ENCODE data around the gene RAD51D. TPM values are rescaled to one million over a fixed set of nuclear protein-coding genes. Genes with fewer than 3 reads are reported as not detected.
"Not testable (repeated sequence)": the region's sequence is repeated elsewhere in the genome, so short reads cannot be mapped to it uniquely, and the experiment has no call there.

Gene RAD51D
- total and polyA plus RNA-seq, 8 donors, result 13.6 to 20.8 (median 16.4) TPM

GRCh38 chr17:35121315-35121714, 1.7 kb upstream of the RAD51D start, which contains the start of gene FNDC8:
Gene FNDC8, plus strand, starts transcription at chr17:35121615. Its CDS starts 79 bp downstream, at chr17:35121694.
- no peak for DNase-seq
- no peak for ATAC-seq
- H3K4me1 ChIP-seq, result peaks cover 15 to 24% of the 10 kb centered on the region in 2 donors
- no peaks in the 10 kb centered on the region for H3K9me3 ChIP-seq
- TF ChIP-seq, protein P1, sequence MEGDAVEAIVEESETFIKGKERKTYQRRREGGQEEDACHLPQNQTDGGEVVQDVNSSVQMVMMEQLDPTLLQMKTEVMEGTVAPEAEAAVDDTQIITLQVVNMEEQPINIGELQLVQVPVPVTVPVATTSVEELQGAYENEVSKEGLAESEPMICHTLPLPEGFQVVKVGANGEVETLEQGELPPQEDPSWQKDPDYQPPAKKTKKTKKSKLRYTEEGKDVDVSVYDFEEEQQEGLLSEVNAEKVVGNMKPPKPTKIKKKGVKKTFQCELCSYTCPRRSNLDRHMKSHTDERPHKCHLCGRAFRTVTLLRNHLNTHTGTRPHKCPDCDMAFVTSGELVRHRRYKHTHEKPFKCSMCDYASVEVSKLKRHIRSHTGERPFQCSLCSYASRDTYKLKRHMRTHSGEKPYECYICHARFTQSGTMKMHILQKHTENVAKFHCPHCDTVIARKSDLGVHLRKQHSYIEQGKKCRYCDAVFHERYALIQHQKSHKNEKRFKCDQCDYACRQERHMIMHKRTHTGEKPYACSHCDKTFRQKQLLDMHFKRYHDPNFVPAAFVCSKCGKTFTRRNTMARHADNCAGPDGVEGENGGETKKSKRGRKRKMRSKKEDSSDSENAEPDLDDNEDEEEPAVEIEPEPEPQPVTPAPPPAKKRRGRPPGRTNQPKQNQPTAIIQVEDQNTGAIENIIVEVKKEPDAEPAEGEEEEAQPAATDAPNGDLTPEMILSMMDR (IDR thresholded peaks at IDR 0.05), result no peak
- H3K27ac ChIP-seq, result no peak within 1 kb of the TSS
- intact Hi-C loops (cut with DNase I), result no loop called here
- H3K36me3 ChIP-seq, result no peaks in the 10 kb centered on the region
- no peak within 1 kb of the TSS for H3K4me3 ChIP-seq
- no peaks in the 10 kb centered on the region for H3K27me3 ChIP-seq

DNA sequence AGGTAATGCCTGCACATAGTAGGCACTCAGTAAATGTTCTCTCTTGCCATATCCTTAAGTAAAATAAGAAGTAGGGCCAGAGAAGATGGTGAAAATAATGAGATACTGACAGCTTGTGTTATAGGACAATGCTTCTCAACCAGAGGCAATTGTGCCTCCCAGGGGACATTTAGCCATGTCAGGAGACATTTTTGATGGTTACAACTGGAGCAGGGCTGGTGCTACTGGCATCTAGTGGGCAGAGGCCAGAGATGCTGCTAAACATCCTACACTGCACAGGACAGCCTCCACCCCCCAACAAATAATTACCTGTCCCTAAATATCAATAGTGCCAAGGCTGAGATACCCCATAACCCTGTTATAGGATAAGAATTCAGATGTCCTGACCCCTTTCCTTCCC, 1.7 kb downstream of the RAD51D start:
- peaks cover 15 to 24% of the 10 kb centered on the region in 2 donors for H3K4me1 ChIP-seq
- no peak for ATAC-seq
- intact Hi-C loops (cut with DNase I), result no loop called here

GRCh38 chr17:35116845-35117244, 2.8 kb downstream of the RAD51D start:
- TF ChIP-seq, protein P1 (IDR thresholded peaks at IDR 0.05), result no peak
- Histone ChIP-seq H3K36me3 (no peaks in the 10 kb centered on the region), H3K4me1 (peaks cover 15 to 24% of the 10 kb centered on the region in 2 donors), H3K27me3 (no peaks in the 10 kb centered on the region), H3K27ac (no peak overlapping the region), H3K4me3 (no peak overlapping the region), H3K9me3 (no peaks in the 10 kb centered on the region)
- DNase-seq, result no peak
- ATAC-seq, result no peak
- intact Hi-C loops (cut with DNase I), result no loop called here

More for the DNA sequence above, 1.7 kb downstream of the RAD51D start:
- no peak for DNase-seq
- H3K9me3 ChIP-seq, result no peaks in the 10 kb centered on the region
- no peaks in the 10 kb centered on the region for H3K36me3 ChIP-seq
- TF ChIP-seq, protein P1 (IDR thresholded peaks at IDR 0.05), result no peak
- H3K27me3 ChIP-seq, result no peaks in the 10 kb centered on the region
- H3K4me3 ChIP-seq, result no peak overlapping the region
- H3K27ac ChIP-seq, result no peak overlapping the region

DNA sequence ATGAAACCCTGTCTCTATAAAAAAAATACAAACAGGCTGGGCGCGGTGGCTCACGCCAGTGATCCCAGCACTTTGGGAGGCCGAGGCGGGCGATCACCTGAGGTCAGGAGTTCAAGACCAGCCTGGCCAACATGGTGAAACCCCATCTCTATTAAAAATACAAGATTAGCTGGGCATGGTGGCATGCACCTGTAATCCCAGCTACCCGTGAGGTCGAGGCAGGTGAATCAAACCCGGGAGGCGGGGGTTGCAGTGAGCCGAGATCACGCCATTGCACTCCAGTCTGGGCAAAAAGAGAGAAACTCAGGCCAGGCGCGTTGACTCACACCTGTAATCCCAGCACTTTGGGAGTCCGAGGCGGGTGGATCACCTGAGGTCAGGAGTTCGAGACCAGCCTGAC, 8.9 kb downstream of the RAD51D start:
- peaks cover 0 to 14% of the 10 kb centered on the region in 2 donors for H3K36me3 ChIP-seq
- H3K4me1 ChIP-seq; ATAC-seq; H3K27ac ChIP-seq; intact Hi-C loops (cut with DNase I); DNase-seq; H3K4me3 ChIP-seq; H3K27me3 ChIP-seq; H3K9me3 ChIP-seq: not testable (repeated sequence)

GRCh38 chr17:35104844-35105450, 14.7 kb downstream of the RAD51D start:
- Histone ChIP-seq H3K4me1 (no peaks in the 10 kb centered on the region), H3K4me3 (no peak overlapping the region), H3K36me3 (peaks cover 0 to 60% of the 10 kb centered on the region in 2 donors), H3K27me3 (no peaks in the 10 kb centered on the region), H3K9me3 (peaks cover 0 to 1% of the 10 kb centered on the region in 2 donors), H3K27ac (no peak overlapping the region)
- intact Hi-C loops (cut with DNase I), result loop anchor here in 1 of 2 donors (10.0 kb wide), 1 partner anchor 560 kb away; no protein-coding TSS in a partner anchor
- DNase-seq (no peak), ATAC-seq (no peak)
- TF ChIP-seq, protein P1 (IDR thresholded peaks at IDR 0.05), result no peak
